ENCODE data around the gene WIPF3.

DNA sequence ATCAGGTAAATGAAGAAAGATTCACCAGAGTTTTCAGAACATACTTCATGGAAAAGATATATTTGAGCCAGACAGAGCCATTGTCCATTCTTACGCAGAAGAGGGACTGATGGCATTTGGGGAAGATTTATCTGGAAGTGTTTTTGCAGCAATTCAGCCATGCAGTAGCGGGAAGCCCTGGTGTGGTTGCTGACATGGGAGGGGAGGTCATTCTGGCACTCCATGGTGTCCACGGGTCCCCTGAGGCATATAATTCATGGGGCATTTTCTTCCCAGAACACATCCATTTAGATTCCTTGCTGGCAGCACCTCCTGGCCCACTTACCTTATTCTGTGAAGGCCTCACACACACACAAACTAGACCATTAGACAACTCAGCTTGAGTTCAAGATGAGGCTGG is 55.6 kb downstream of the WIPF3 start:
- TF ChIP-seq EZH2phosphoT487 (IDR thresholded peaks at IDR 0.05; ENCODE audit: insufficient read depth, low read depth) (no peak), EZH2 (IDR thresholded peaks at IDR 0.05; ENCODE audit: insufficient read depth, poor library complexity, severe bottlenecking) (no peak)

Data from GM23248 (cell line).